Measurements from ENCODE around the gene MTOR. TPM values are rescaled to one million over a fixed set of nuclear protein-coding genes. Genes with fewer than 3 reads are reported as not detected.
"Not testable (repeated sequence)": the region's sequence is repeated elsewhere in the genome, so short reads cannot be mapped to it uniquely, and the experiment has no call there.

The MTOR gene
- total RNA-seq (2014; rRNA removed; shearing (Covaris generic)) = 29.3 and 30.0 TPM in 2 replicates
- 29.3 and 34.6 TPM in 2 replicates for polyA plus RNA-seq (2014; cell fraction: nucleus; rRNA removed)

- peak; percentile 99 for DNase-seq (ENCODE audit: extremely low read depth, low read depth)
These were observed at the start of gene MTOR for GRCh38 chr1:11262171-11263049. Gene MTOR (minus strand): TSS chr1:11262551. CDS start chr1:11259409, 3,142 bp downstream.

DNA sequence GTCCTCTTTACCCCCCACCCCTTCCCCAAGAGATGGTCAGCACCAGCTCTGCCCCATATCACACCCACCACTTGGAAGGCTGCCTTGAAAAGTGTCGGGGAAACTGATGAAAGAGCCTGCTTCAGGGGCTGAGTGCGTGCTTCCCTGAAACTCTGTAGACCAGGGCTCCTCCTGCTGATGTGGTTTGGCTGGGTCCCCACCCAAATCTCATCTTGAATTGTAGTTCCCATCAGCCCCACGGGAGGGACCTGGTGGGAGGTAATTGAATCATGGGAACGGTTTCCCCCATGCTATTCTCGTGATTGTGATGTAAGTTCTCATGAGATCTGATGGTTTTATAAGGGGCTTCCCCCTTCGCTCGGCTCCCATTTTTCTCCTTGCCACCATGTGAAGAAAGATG, 47.0 kb upstream of the MTOR start:
- no peak for DNase-seq (ENCODE audit: extremely low read depth, low read depth)

DNA sequence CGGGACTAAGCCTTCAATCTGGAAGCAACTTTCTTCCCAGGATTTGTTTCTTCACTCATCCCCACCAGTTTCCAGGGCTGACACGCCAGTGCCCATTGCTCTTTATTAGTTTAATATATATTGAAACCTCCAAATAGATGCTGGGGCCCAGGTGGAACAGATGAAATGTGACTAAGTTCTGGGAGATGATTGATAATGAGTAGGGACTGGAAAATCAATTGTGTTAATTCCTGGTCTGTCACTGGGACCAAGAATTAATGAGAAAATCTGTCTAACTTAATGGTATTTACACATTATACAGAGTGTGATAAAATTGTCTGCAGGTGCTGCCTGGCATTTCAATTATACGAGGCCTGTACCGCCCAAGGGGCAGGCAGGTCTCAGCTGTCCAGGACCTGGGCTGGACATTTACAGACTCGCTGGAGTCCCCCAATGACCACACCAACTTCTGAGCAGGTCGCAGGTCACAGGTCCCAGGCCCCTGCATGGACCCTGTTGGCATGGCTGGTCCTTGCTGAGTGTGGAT, 46.4 kb upstream of the MTOR start:
- DNase-seq (ENCODE audit: extremely low read depth, low read depth) = no peak

DNA sequence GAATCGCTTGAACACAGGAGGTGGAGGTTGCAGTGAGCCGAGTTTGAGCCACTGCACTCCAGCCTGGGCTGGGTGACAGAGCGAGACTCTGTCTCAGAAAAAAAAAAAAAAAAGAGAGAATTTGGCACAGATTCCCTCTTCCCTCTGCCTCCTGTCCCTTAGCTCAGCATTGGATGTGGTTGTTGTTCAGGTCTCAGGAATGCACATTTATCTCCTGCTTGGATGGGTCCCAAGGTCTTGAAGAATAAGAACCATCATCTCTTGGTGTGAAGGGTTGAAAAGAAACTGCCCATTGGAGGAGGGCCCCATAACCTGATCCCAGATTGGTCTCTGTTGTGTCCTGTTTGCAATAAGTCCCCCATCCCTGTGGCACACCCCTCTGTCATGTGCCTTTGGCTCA, 45.5 kb upstream of the MTOR start:
- DNase-seq (ENCODE audit: extremely low read depth, low read depth) = no peak

DNA sequence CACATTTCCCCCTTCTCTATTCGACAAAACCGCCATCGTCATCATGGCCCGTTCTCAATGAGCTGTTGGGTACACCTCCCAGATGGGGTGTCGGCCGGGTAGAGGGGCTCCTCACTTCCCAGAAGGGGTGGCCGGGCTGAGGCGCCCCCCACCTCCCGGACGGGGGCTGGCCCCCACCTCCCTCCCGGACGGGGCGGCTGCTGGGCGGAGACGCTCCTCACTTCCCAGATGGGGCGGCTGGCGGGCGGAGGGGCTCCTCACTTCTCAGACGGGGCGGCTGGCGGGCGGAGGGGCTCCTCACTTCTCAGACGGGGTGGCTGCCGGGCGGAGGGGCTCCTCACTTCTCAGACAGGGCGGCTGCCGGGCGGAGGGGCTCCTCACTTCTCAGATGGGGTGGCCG, 43.2 kb upstream of the MTOR start:
- DNase-seq (ENCODE audit: extremely low read depth, low read depth) = not testable (repeated sequence)

DNA sequence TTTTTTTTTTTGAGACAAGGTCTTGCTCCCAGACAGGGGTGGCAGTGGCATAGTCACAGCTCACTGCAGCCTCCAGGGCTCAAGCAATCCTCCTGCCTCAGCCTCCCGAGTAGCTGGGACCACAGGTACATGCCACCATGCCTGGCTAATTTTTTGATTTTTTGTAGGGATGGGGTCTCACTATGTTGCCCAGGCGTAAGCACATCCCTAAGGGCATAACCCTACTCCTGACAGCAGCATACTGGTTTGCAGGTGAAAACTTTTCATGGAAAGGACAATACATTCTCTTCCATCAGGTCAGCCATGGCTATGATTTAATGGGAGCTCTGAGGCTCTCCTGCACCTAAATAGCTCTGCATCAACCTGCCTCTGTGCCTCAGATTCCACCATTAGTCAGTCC, 40.0 kb upstream of the MTOR start:
- DNase-seq (ENCODE audit: extremely low read depth, low read depth) = no peak

DNA sequence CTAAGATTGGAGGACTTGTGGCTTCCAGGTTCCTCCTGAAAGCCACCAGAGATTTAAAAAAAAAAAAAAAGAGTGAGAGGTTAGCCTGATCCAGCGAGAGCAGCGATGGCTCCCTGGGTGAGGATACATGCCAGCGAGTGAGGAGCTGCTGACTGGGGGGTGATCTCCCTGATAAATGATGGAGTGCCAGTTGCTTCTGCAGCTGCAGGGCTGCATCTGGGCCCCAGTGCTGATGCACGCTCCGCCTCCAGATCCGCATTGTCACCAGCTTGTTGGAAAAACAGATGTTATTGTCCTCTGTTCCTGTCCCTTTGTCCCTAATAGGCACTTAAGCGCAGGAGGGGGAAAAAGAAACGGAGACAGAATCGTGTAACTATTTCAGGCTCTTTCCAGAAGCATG, 39.2 kb upstream of the MTOR start:
- no peak for DNase-seq (ENCODE audit: extremely low read depth, low read depth)

GRCh38 chr1:11299225-11299574, 36.8 kb upstream of the MTOR start:
- no peak for DNase-seq (ENCODE audit: extremely low read depth, low read depth)

- DNase-seq (ENCODE audit: extremely low read depth, low read depth) = no peak
These were observed 36.3 kb upstream of the MTOR start for GRCh38 chr1:11298390-11299224.

GRCh38 chr1:11297774-11298173, 35.4 kb upstream of the MTOR start:
- DNase-seq (ENCODE audit: extremely low read depth, low read depth) = not testable (repeated sequence)

DNA sequence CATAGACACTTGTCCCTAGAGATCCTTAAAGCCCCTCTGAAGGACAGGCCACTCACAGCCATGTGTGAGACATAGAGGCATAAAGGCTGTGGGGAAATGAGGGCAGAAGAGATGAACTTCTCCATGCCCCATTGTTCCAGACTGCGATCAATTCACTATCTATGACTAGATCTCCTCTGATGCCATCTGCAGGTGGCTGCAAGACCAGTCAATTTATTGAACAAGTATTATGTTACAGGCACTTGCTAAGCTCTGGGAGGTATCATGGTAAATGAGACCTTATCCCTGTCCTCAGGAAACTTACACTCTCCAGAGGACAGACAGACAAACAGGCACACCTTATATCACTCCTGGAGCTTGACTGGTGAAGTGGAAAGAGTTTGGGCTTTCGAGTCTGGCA, 33.6 kb upstream of the MTOR start:
- DNase-seq (ENCODE audit: extremely low read depth, low read depth) = no peak

GRCh38 chr1:11294951-11295350, 32.6 kb upstream of the MTOR start:
- DNase-seq (ENCODE audit: extremely low read depth, low read depth) = no peak

DNA sequence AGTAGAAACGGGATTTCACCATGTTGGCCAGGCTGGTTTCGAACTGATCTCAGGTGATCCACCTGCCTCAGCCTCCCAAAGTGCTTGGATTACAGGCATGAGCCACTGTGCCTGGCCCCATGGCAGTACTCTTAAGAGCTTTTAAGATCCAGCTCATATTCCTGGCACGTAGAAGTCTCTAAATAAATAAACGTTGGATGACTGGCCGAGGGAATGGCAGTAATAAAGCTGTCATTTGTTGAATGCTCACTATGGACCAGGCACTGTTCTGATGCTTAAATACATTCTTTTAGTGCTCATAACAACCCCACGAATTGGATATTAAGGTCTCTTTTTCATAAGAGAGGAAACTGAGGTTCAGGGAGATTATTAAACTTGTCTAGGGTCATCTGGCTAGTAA, 31.5 kb upstream of the MTOR start:
- DNase-seq (ENCODE audit: extremely low read depth, low read depth) = no peak

GRCh38 chr1:11291049-11291448, 28.7 kb upstream of the MTOR start:
- DNase-seq (ENCODE audit: extremely low read depth, low read depth) = no peak

GRCh38 chr1:11289064-11289463, 26.7 kb upstream of the MTOR start:
- no peak for DNase-seq (ENCODE audit: extremely low read depth, low read depth)

DNA sequence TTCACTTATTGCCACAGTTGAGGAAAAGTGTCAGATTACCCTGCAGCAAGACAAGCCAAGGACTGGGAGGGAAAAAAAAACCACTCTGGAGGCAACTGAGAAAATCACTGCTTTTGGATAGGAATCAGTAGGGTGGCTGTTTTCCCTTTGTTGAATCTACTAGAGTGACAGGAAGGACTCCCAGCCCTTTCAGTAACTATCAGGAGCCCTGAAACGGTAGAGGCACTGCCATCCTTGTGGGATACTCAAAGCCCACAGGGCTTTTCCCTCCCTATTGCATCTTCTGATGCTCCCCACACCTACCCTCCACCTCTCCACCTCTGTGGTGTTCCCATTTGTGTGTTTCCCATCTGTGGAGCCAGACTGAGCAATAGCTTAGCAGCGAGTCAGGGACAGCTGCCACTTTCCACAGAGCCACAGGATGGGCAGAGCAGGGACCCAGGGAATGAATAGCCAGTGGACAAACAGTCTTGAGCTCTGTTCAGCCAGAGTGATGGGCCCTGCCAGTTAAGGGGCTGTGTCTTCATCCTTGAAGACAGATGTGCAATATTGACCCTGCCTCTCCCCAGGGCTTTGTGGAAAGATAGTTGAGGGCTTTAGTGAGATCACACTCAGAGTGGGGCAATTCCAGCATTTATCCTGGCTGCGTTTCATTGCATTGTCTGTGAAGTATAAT, 24.5 kb upstream of the MTOR start:
- no peak for DNase-seq (ENCODE audit: extremely low read depth, low read depth)

DNA sequence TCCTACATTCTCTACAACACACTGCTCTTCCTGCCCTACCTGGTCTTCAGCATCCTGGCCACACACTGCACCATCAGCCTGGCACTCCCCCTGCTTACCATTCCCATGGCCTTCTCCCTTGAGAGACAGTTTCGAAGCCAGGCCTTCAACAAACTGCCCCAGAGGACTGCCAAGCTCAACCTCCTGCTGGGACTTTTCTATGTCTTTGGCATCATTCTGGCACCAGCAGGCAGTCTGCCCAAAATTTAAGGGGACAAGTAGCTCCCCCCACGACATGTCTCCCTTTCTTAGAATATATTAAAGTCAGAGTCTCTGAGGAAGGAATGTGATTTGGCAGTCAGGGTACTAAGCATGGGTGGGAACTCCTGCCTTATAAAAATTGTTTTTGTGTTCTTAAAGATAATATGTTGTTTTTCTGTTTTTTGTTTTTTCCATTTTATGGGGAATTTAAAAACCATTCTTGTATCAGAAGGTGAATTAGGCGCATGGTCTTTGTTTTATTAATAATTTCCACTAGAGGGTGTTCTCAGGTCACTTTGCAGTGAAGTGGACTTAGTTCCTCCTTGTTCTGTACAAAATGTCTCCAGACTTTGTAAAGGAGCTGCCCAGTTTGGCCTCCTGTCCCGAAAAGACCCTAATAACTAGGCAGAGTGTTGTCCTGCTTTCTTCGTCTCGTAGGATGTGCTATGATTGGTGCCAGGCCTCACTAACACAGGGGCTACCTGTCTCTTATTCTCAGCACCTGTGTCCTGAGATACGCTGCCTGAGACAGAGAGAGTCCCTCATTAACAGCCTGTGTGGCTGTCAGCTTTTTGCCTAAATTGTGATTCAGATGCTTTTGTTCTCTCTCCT, 23.8 kb upstream of the MTOR start:
- DNase-seq (ENCODE audit: extremely low read depth, low read depth) = no peak

DNA sequence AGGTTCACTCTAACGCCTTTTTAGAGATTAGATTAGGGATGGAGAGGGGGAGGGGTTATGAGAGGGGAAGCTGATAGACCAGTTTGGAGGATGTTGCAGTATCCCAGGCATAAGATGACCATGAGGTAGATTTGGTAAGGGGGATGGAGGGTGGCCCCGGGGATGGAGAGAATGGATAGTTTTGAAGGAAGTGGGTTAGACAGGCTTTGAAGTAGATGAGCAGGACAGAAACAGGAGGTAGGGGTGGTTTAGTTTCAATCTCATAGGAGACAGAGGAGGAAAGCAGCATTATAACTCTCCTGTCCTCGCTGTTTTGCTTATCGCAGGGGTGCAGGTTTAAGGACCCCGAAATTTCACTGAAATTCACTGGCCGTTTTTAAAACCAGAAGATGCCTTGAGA, 22.4 kb upstream of the MTOR start:
- DNase-seq (ENCODE audit: extremely low read depth, low read depth) = no peak

DNA sequence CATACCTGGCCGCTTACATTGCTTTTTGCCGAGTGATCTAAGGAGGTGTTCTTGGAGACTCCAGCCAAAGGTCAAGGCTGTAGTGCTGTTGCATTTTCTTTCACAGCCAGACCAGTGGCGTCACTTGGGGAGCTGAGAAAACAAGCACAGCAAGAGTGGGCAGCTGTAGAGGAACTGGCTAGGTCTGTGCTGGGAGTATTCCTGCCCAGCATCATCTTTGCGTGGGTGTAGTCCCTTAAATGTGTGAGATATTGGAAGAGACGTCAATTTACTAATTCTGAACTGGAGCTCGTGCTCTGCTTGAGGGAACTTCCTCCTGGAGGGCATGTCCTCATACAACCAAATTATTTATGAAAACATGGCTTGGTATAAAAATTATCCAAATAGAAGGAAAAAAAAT, 20.8 kb upstream of the MTOR start:
- DNase-seq (ENCODE audit: extremely low read depth, low read depth) = no peak

Data from NCI-H460 (cell line).